GM13977 (cell line): ENCODE data around the gene EFEMP1.

Experiments
- DNase-seq: peaks from one replicate; pipeline ENCODE4 v3.0.0; 2012; ENCODE audit warnings: low spot score
- CTCF ChIP-seq: IDR thresholded peaks from 2 replicates; pipeline ENCODE4 v1.5.1; 2012; ENCODE audit warnings: mild to moderate bottlenecking, control low read depth; ENCODE audit not compliant: insufficient read depth; ENCODE audit errors: extremely low read depth, missing control alignments
- in situ Hi-C: fragments of 300-500 bp; cut with MboI; formaldehyde crosslinking; loops from one replicate; pipeline ENCODE4 v1.12.0; 2022; ENCODE audit warnings: low sequenced_read_pairs, low pct_unique_long_range_greater_than_20kb, mixed read lengths, inconsistent platforms; ENCODE audit not compliant: unreplicated experiment

The EFEMP1 gene

GRCh38 chr2:55887901-55888624 lies 35.5 kb downstream of the EFEMP1 start:
- DNase-seq: no peak
- TF ChIP-seq CTCF: no peak

DNA sequence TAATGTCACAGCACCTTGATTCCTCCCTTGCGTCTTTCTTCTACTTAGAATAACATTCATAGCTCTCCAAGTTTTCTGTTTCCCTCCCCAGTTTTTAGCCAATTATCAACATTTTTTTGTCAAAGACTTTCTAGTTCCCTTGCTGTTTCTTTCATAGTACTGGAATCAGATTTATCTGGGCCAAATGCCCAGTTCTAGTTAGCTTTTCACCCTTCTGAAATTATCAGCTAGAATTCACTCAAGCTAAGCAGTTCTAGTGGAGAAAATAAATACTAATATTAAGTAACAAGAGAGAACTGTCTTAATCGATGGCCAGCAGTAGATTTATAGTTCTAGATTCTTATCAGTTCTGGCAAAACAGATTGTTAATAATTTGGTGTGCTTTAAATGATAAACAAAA lies 36.2 kb downstream of the EFEMP1 start:
- in situ Hi-C loops: no loop called here
- TF ChIP-seq CTCF: no peak
- DNase-seq: no peak

More at GRCh38 chr2:55887901-55888624, 35.5 kb downstream of the EFEMP1 start:
- in situ Hi-C loops: no loop called here

- in situ Hi-C loops: no loop called here
- no peak for TF ChIP-seq CTCF
- no peak for DNase-seq
Measured at GRCh38 chr2:55885944-55886281, 37.7 kb downstream of the EFEMP1 start.

- TF ChIP-seq CTCF: no peak
- DNase-seq: no peak
- in situ Hi-C loops: no loop called here
Measured at GRCh38 chr2:55885127-55885943, 38.2 kb downstream of the EFEMP1 start.

GRCh38 chr2:55883829-55884228 lies 39.8 kb downstream of the EFEMP1 start:
- no peak for DNase-seq
- no peak for TF ChIP-seq CTCF
- in situ Hi-C loops: no loop called here

DNA sequence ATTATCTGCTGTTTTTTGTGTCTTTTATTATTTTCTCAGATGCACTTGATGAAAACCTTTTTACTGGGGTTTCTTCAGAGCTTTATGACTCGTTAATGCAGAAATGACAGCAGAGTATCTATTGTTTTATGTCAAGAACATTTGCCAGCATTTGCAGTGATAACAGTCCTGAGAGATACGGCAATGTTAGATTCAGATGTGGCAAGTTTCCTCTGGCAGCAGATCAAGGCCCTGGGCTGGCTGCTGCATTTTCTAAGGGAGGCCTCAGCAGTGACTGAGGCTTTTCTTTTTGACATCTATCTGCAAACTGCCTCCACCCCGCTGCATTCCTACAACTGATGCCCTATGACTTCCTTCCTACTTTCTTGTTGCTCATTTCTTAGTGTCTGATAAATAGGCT lies 40.2 kb downstream of the EFEMP1 start:
- in situ Hi-C loops: no loop called here
- DNase-seq: no peak
- TF ChIP-seq CTCF: no peak
